Stomach (tissue), 9 donors: ENCODE data around the gene DYNLL1. TPM values are rescaled to one million over a fixed set of nuclear protein-coding genes. Genes with fewer than 3 reads are reported as not detected.
A peak's percentile ranks its signal among the peaks of the same experiment; 100 is the strongest.

Source experiments
- DNase-seq, 2 donors: peaks; one replicate each; pipeline versions ENCODE4 v3.0.0 to v3.0.0-alpha.2; 2013 to 2019
- H3K27ac ChIP-seq, 5 donors: fragments of 200-600 bp in 4 of 5; sonication (generic) in 4 of 5; one replicate each; pipeline ENCODE4 v1.5.1; 2013 to 2019; ENCODE audit warnings: mild to moderate bottlenecking in 1 of 5, moderate library complexity in 1 of 5
- H3K27me3 ChIP-seq, 3 donors: fragments of 200-600 bp; sonication (generic); one replicate each; pipeline ENCODE4 v1.5.1; 2017 to 2019; ENCODE audit warnings: mixed run types in 1 of 3
- H3K36me3 ChIP-seq, 4 donors: fragments of 200-600 bp; sonication (generic); 1 replicate in 3 of 4; 2 replicates in 1 of 4; pipeline ENCODE4 v1.5.1; 2016 to 2019
- H3K4me1 ChIP-seq, 4 donors: fragments of 200-600 bp; sonication (generic); one replicate each; pipeline ENCODE4 v1.5.1; 2016 to 2019
- H3K4me3 ChIP-seq, 4 donors: fragments of 200-600 bp; sonication (generic) in 3 of 4; one replicate each; pipeline ENCODE4 v1.5.1; 2016 to 2019; ENCODE audit warnings: mild to moderate bottlenecking in 1 of 4
- H3K9me3 ChIP-seq, 4 donors: fragments of 200-600 bp; sonication (generic); one replicate each; pipeline ENCODE4 v1.5.1; 2016 to 2019
- EP300 ChIP-seq: sonication (generic); formaldehyde crosslinking; IDR thresholded peaks from one replicate; pipeline ENCODE4 v1.6.1; 2017; ENCODE audit warnings: antibody characterized with exemption
- POLR2A ChIP-seq, 4 donors: fragments of 450-650 bp; IDR thresholded peaks; one replicate each; pipeline ENCODE4 v1.6.1; 2016; ENCODE audit warnings: antibody characterized with exemption in 4 of 4, control low read depth in 2 of 4, mild to moderate bottlenecking in 1 of 4, moderate library complexity in 1 of 4
- POLR2AphosphoS5 ChIP-seq, 3 donors: sonication (generic); formaldehyde crosslinking; IDR thresholded peaks; one replicate each; pipeline ENCODE4 v1.6.1; 2016; ENCODE audit warnings: antibody characterized with exemption in 3 of 3
- WGBS, 5 donors: extraction: QIAGEN DNeasy Blood & Tissue Kit in 3 of 5; methylation state at CpG; one replicate each; pipeline versions ENCODE4 v1.1.5 to v1.1.7; 2013 to 2018; 5-methylcytosine and 5-hydroxymethylcytosine counted together
- intact Hi-C: fragments of 100-400 bp; cut with DNase I; formaldehyde crosslinking; loops from one replicate; pipeline ENCODE4 v1.15.1; 2023; ENCODE audit warnings: low total_unique reads
- polyA plus RNA-seq, 3 donors: library from polyadenylated mRNA; stranded (reverse); fragments of 200-250 nt; gene quantifications; one replicate each; pipeline ENCODE4 v1.2.3, GENCODE V29; 2013
- total RNA-seq, 5 donors: library from RNA; depleted of rRNA; stranded (reverse); fragments of >200 nt; gene quantifications; one replicate each; pipeline versions ENCODE4 v1.1.0 to v1.2.3, GENCODE V29; 2014 to 2016
- TF ChIP-seq, protein P1 (sequence below), 7 experiments: fragments of 450-650 bp in 4 of 7; fragments of 200-600 bp in 3 of 7; sonication (generic) in 3 of 7; IDR thresholded peaks; one replicate each; pipeline ENCODE4 v1.5.1; 2016 to 2019; ENCODE audit warnings: antibody characterized with exemption in 7 of 7, control low read depth in 2 of 7, mild to moderate bottlenecking in 1 of 7
- donor health status: healthy with polysubstance abuse.
- donor health status: Bipolar disorder and iron deficiency.
- donor health status: healthy.

Gene DYNLL1
- total and polyA plus RNA-seq, 8 donors: 27.2 to 580 (median 174) TPM

- Histone ChIP-seq H3K27ac (no peak overlapping the region), H3K4me3 (no peak overlapping the region), H3K27me3 (no peaks in the 10 kb centered on the region), H3K9me3 (no peaks in the 10 kb centered on the region), H3K4me1 (peaks cover 0 to 2% (median under 1%) of the 10 kb centered on the region in 4 donors), H3K36me3 (peaks cover 68 to 100% (median 100%) of the 10 kb centered on the region in 4 donors)
- whole genome bisulfite sequencing, 5 donors: 87 to 91% (median 89%) methylated on average over 3 of the region's 3 CpGs
- TF ChIP-seq POLR2AphosphoS5 (IDR thresholded peaks at IDR 0.05) (no peak), POLR2A (IDR thresholded peaks at IDR 0.05) (no peak), EP300 (no peak)
- TF ChIP-seq, protein P1, sequence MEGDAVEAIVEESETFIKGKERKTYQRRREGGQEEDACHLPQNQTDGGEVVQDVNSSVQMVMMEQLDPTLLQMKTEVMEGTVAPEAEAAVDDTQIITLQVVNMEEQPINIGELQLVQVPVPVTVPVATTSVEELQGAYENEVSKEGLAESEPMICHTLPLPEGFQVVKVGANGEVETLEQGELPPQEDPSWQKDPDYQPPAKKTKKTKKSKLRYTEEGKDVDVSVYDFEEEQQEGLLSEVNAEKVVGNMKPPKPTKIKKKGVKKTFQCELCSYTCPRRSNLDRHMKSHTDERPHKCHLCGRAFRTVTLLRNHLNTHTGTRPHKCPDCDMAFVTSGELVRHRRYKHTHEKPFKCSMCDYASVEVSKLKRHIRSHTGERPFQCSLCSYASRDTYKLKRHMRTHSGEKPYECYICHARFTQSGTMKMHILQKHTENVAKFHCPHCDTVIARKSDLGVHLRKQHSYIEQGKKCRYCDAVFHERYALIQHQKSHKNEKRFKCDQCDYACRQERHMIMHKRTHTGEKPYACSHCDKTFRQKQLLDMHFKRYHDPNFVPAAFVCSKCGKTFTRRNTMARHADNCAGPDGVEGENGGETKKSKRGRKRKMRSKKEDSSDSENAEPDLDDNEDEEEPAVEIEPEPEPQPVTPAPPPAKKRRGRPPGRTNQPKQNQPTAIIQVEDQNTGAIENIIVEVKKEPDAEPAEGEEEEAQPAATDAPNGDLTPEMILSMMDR (IDR thresholded peaks at IDR 0.05): no peak
- DNase-seq: no peak
- intact Hi-C loops: no loop called here
These were observed 35.8 kb upstream of the DYNLL1 start for GRCh38 chr12:120460157-120460556.

DNA sequence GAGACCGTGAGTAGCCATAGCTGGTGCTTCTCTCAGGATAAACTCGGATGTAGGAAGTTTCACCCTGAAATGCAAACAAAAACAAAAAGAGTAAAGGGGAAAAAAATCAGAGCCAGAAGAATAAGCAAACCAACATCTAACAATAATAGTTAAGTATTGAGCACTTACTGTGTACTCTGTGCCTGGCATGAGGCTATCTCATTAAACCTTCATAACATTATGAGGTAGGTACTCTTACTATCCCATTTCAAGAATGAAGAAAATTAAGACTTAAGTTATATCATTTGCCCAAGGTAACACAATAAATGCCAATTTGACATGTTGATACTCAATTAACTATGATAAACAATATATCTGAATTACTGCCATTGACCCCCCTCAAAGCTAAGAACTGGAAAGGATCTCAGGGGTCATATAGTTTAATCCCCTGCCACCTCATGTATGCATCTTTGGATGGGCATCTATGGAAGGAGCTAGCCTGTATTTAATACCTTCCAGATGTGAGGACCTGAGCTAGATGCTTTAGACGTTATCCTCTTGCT is 33.7 kb upstream of the DYNLL1 start:
- H3K27ac ChIP-seq: no peak overlapping the region
- no peak overlapping the region for H3K4me3 ChIP-seq
- no peak for DNase-seq
- TF ChIP-seq POLR2AphosphoS5 (IDR thresholded peaks at IDR 0.05) (no peak), POLR2A (IDR thresholded peaks at IDR 0.05) (no peak), EP300 (no peak)
- TF ChIP-seq, protein P1 (IDR thresholded peaks at IDR 0.05): no peak
- no peaks in the 10 kb centered on the region for H3K9me3 ChIP-seq
- 73 to 85% (median 78%) methylated on average over 3 of the region's 3 CpGs for WGBS, 5 donors
- no peaks in the 10 kb centered on the region for H3K27me3 ChIP-seq
- peaks cover 11 to 21% (median 17%) of the 10 kb centered on the region in 4 donors for H3K4me1 ChIP-seq
- peaks cover 65 to 99% (median 96%) of the 10 kb centered on the region in 4 donors for H3K36me3 ChIP-seq
- intact Hi-C loops: no loop called here

GRCh38 chr12:120463712-120464111 is 32.2 kb upstream of the DYNLL1 start:
- Histone ChIP-seq H3K4me3 (no peak overlapping the region), H3K27ac (no peak overlapping the region), H3K9me3 (no peaks in the 10 kb centered on the region), H3K4me1 (peaks cover 25 to 35% (median 31%) of the 10 kb centered on the region in 4 donors), H3K27me3 (no peaks in the 10 kb centered on the region), H3K36me3 (peaks cover 53 to 88% (median 84%) of the 10 kb centered on the region in 4 donors)
- WGBS, 5 donors: 82 to 88% (median 85%) methylated on average over 5 of the region's 5 CpGs
- intact Hi-C loops: no loop called here
- DNase-seq: no peak
- TF ChIP-seq POLR2AphosphoS5 (IDR thresholded peaks at IDR 0.05) (no peak), EP300 (no peak), POLR2A (IDR thresholded peaks at IDR 0.05) (no peak)
- TF ChIP-seq, protein P1 (IDR thresholded peaks at IDR 0.05): no peak

DNA sequence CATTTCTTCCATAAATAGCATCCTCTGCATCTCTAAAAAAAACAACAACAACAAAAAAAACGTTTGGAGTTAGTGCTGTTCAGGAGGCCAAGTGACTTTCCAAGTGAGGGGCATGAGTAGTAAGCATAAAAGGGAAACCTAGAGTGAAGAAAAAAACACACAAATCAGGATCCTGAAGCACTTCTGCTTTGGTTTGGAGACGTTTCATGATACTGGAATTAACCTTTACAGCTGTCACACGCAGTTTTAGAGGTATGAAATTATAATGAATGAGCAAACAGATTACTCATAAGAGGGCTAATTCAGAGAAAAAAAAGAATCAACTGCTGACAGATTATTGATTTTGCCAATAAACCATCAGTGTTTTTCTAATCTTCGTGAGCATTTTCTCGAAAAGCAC is 30.2 kb upstream of the DYNLL1 start:
- WGBS, 5 donors: 34 to 44% (median 38%) methylated on average over 5 of the region's 5 CpGs
- no peak overlapping the region for H3K4me3 ChIP-seq
- TF ChIP-seq, protein P1 (IDR thresholded peaks at IDR 0.05): no peak
- TF ChIP-seq POLR2A (IDR thresholded peaks at IDR 0.05): no peak
- TF ChIP-seq POLR2AphosphoS5 (IDR thresholded peaks at IDR 0.05): no peak
- H3K27me3 ChIP-seq: no peaks in the 10 kb centered on the region
- H3K27ac ChIP-seq: peak overlapping the region in 1 of 5 donors; percentile 14
- H3K9me3 ChIP-seq: no peaks in the 10 kb centered on the region
- H3K4me1 ChIP-seq: peaks cover 33 to 45% (median 42%) of the 10 kb centered on the region in 4 donors
- no peak for DNase-seq
- H3K36me3 ChIP-seq: peaks cover 44 to 68% (median 63%) of the 10 kb centered on the region in 4 donors
- intact Hi-C loops: no loop called here
